GM23338 (cell line): ENCODE measurements around the gene THEM5. TPM values are rescaled to one million over a fixed set of nuclear protein-coding genes. Genes with fewer than 3 reads are reported as not detected.

Source experiments
- ATAC-seq: fragments of 200-7000 bp; cut with Tn5 transposase; 3 replicates; pipeline ENCODE4 v1.9.1; 2020
- DNase-seq: peaks from one replicate; pipeline ENCODE4 v3.0.0-alpha.2; 2015; ENCODE audit warnings: low spot score
- H2AFZ ChIP-seq: fragments of 200-600 bp; sonication (generic); 2 replicates; pipeline ENCODE4 v1.8.0; 2016; ENCODE audit warnings: antibody characterized with exemption, mild to moderate bottlenecking, moderate library complexity
- H3F3A ChIP-seq: fragments of 200-600 bp; sonication (generic); replicated peaks from 2 replicates; pipeline ENCODE4 v1.8.0; 2017; ENCODE audit warnings: antibody characterized with exemption, mixed run types, low read depth
- H3K27ac ChIP-seq: fragments of 200-600 bp; sonication (generic); 2 replicates; pipeline ENCODE4 v1.6.1; 2016; ENCODE audit warnings: low read depth
- H3K27me3 ChIP-seq: fragments of 200-600 bp; sonication (generic); 2 replicates; pipeline ENCODE4 v1.8.0; 2016; ENCODE audit warnings: mild to moderate bottlenecking, mixed run types, moderate library complexity; ENCODE audit not compliant: insufficient read depth
- H3K36me3 ChIP-seq: fragments of 200-600 bp; sonication (generic); 2 replicates; pipeline ENCODE4 v1.8.0; 2016; ENCODE audit warnings: mild to moderate bottlenecking; ENCODE audit not compliant: insufficient read depth
- H3K4me1 ChIP-seq: fragments of 200-600 bp; sonication (generic); 2 replicates; pipeline ENCODE4 v1.8.0; 2016; ENCODE audit warnings: mild to moderate bottlenecking, moderate library complexity; ENCODE audit not compliant: insufficient read depth
- H3K4me2 ChIP-seq: fragments of 200-600 bp; sonication (generic); 2 replicates; pipeline ENCODE4 v1.7.1; 2017; ENCODE audit warnings: mixed run types
- H3K4me3 ChIP-seq: fragments of 200-600 bp; sonication (generic); 2 replicates; pipeline ENCODE4 v1.6.1; 2016; ENCODE audit warnings: mixed run types
- H3K79me2 ChIP-seq: fragments of 200-600 bp; sonication (generic); replicated peaks from 2 replicates; pipeline ENCODE4 v1.8.0; 2017; ENCODE audit warnings: mild to moderate bottlenecking; ENCODE audit not compliant: insufficient read depth
- H3K9me2 ChIP-seq: fragments of 200-600 bp; sonication (generic); 2 replicates; pipeline ENCODE4 v1.8.0; 2017; ENCODE audit not compliant: insufficient read depth
- H4K20me1 ChIP-seq: fragments of 200-600 bp; sonication (generic); replicated peaks from 2 replicates; pipeline ENCODE4 v1.8.0; 2017; ENCODE audit warnings: mild to moderate bottlenecking; ENCODE audit not compliant: insufficient read depth
- H3K27ac Mint-ChIP-seq: 2 replicates; pipeline ENCODE4 v1.8.0; 2020; ENCODE audit warnings: inconsistent platforms, mild to moderate bottlenecking, moderate library complexity, mixed read lengths
- H3K27me3 Mint-ChIP-seq: 3 replicates; pipeline ENCODE4 v1.8.0; 2022; ENCODE audit warnings: low read depth, mild to moderate bottlenecking, moderate library complexity, mixed read lengths, inconsistent platforms; ENCODE audit not compliant: insufficient read depth, poor library complexity
- H3K36me3 Mint-ChIP-seq: 3 replicates; pipeline ENCODE4 v1.8.0; 2021; ENCODE audit warnings: low read depth, mild to moderate bottlenecking, inconsistent platforms, moderate library complexity, mixed read lengths
- H3K4me1 Mint-ChIP-seq: 3 replicates; pipeline ENCODE4 v1.8.0; 2020; ENCODE audit warnings: mild to moderate bottlenecking, inconsistent platforms, mixed read lengths
- H3K4me3 Mint-ChIP-seq: 3 replicates; pipeline ENCODE4 v1.8.0; 2021; ENCODE audit warnings: moderate library complexity, mild to moderate bottlenecking, inconsistent platforms, mixed read lengths
- H3K9me3 Mint-ChIP-seq: 3 replicates; pipeline ENCODE4 v1.8.0; 2020; ENCODE audit warnings: moderate library complexity, mild to moderate bottlenecking, inconsistent platforms, mixed read lengths
- CREB1 ChIP-seq: fragments of 250-450 bp; sonication (Bioruptor Pico); IDR thresholded peaks from 2 replicates; pipeline ENCODE4 v1.5.0; 2020; ENCODE audit warnings: low read depth, mild to moderate bottlenecking, moderate library complexity
- ETS1 ChIP-seq: IDR thresholded peaks from 2 replicates; pipeline ENCODE4 v1.6.1; 2016; ENCODE audit warnings: antibody characterized with exemption
- EZH2 ChIP-seq: fragments of 200-600 bp; sonication (generic); IDR thresholded peaks from one replicate; pipeline ENCODE4 v1.8.0; 2017; ENCODE audit warnings: antibody characterized with exemption, mild to moderate bottlenecking, low read depth; ENCODE audit not compliant: unreplicated experiment
- EZH2phosphoT487 ChIP-seq: fragments of 200-600 bp; sonication (generic); IDR thresholded peaks from one replicate; pipeline ENCODE4 v1.8.1; 2018; ENCODE audit warnings: antibody characterized with exemption; ENCODE audit not compliant: unreplicated experiment
- JUNB ChIP-seq: IDR thresholded peaks from one replicate; pipeline ENCODE4 v1.6.1; 2016; ENCODE audit warnings: antibody characterized with exemption; ENCODE audit not compliant: unreplicated experiment
- NANOG ChIP-seq: IDR thresholded peaks from 2 replicates; pipeline ENCODE4 v1.6.1; 2016; ENCODE audit warnings: antibody characterized with exemption, borderline replicate concordance
- POLR2AphosphoS5 ChIP-seq: IDR thresholded peaks from 2 replicates; pipeline ENCODE4 v1.6.1; 2016; ENCODE audit warnings: antibody characterized with exemption, low read depth
- STAT1 ChIP-seq: IDR thresholded peaks from one replicate; pipeline ENCODE4 v1.6.1; 2016; ENCODE audit warnings: antibody characterized with exemption; ENCODE audit not compliant: unreplicated experiment
- ZNF114 ChIP-seq: fragments of 250-450 bp; sonication (Bioruptor Pico); IDR thresholded peaks from 2 replicates; pipeline ENCODE4 v1.5.0; 2020; ENCODE audit warnings: mild to moderate bottlenecking, moderate library complexity
- ZNF331 ChIP-seq: fragments of 250-450 bp; sonication (Bioruptor Pico); IDR thresholded peaks from 2 replicates; pipeline ENCODE4 v1.5.0; 2020; ENCODE audit warnings: low read depth, mild to moderate bottlenecking, moderate library complexity
- polyA plus RNA-seq: library from polyadenylated mRNA; unstranded; fragments of >200 nt; fragmentation: Nextera tagmentation; extraction: Ambion mirVana; gene quantifications from 2 replicates; pipeline ENCODE4 v1.2.1, GENCODE V29; 2016
- total RNA-seq: library from RNA; depleted of rRNA; stranded (reverse); fragments of >200 nt; shearing (Covaris generic); gene quantifications from 2 replicates; pipeline ENCODE4 v1.2.3, GENCODE V29; 2014
- TF ChIP-seq, protein P1 (sequence below): fragments of 250-450 bp; sonication (Bioruptor Pico); IDR thresholded peaks from 2 replicates; pipeline ENCODE4 v1.5.0; 2020; ENCODE audit warnings: mild to moderate bottlenecking, moderate library complexity
- TF ChIP-seq, protein P2 (sequence below): IDR thresholded peaks from one replicate; pipeline ENCODE4 v1.6.1; 2018; ENCODE audit warnings: antibody characterized with exemption; ENCODE audit not compliant: unreplicated experiment
- TF ChIP-seq, protein P3 (sequence below), 2 experiments: fragments of 200-600 bp in 1 of 2; sonication (generic) in 1 of 2; conservative IDR thresholded peaks; 2 replicates each; pipeline versions ENCODE4 v1.5.1 to v1.6.1; 2016 to 2017; ENCODE audit warnings: antibody characterized with exemption in 2 of 2, low read depth in 2 of 2, mild to moderate bottlenecking in 2 of 2, moderate library complexity in 1 of 2

The THEM5 gene
- total and polyA plus RNA-seq, 2 experiments from 2014 or later, result not detected

GRCh38 chr1:151819976-151820623 lies 33.4 kb downstream of the THEM5 start:
- Mint-ChIP-seq H3K4me1 (peaks cover 9% of the 10 kb centered on the region), H3K9me3 (no peaks in the 10 kb centered on the region), H3K27ac (no peak overlapping the region; the same call in 1 of the 2 replicates), H3K27me3 (peaks cover 23% of the 10 kb centered on the region), H3K4me3 (no peak overlapping the region), H3K36me3 (no peaks in the 10 kb centered on the region)
- Histone ChIP-seq H4K20me1 (no peaks in the 10 kb centered on the region), H2AFZ (no peak overlapping the region), H3K4me2 (no peak overlapping the region), H3K36me3 (no peaks in the 10 kb centered on the region), H3K4me3 (no peak overlapping the region), H3K27ac (no peak overlapping the region), H3K27me3 (no peaks in the 10 kb centered on the region), H3K9me2 (no peaks in the 10 kb centered on the region), H3K4me1 (no peaks in the 10 kb centered on the region), H3K79me2 (no peaks in the 10 kb centered on the region), H3F3A (no peaks in the 10 kb centered on the region)
- DNase-seq (no peak), ATAC-seq (no peak)
- TF ChIP-seq CREB1 (CRISPR knock-in tag), result no peak
- TF ChIP-seq, protein P1, sequence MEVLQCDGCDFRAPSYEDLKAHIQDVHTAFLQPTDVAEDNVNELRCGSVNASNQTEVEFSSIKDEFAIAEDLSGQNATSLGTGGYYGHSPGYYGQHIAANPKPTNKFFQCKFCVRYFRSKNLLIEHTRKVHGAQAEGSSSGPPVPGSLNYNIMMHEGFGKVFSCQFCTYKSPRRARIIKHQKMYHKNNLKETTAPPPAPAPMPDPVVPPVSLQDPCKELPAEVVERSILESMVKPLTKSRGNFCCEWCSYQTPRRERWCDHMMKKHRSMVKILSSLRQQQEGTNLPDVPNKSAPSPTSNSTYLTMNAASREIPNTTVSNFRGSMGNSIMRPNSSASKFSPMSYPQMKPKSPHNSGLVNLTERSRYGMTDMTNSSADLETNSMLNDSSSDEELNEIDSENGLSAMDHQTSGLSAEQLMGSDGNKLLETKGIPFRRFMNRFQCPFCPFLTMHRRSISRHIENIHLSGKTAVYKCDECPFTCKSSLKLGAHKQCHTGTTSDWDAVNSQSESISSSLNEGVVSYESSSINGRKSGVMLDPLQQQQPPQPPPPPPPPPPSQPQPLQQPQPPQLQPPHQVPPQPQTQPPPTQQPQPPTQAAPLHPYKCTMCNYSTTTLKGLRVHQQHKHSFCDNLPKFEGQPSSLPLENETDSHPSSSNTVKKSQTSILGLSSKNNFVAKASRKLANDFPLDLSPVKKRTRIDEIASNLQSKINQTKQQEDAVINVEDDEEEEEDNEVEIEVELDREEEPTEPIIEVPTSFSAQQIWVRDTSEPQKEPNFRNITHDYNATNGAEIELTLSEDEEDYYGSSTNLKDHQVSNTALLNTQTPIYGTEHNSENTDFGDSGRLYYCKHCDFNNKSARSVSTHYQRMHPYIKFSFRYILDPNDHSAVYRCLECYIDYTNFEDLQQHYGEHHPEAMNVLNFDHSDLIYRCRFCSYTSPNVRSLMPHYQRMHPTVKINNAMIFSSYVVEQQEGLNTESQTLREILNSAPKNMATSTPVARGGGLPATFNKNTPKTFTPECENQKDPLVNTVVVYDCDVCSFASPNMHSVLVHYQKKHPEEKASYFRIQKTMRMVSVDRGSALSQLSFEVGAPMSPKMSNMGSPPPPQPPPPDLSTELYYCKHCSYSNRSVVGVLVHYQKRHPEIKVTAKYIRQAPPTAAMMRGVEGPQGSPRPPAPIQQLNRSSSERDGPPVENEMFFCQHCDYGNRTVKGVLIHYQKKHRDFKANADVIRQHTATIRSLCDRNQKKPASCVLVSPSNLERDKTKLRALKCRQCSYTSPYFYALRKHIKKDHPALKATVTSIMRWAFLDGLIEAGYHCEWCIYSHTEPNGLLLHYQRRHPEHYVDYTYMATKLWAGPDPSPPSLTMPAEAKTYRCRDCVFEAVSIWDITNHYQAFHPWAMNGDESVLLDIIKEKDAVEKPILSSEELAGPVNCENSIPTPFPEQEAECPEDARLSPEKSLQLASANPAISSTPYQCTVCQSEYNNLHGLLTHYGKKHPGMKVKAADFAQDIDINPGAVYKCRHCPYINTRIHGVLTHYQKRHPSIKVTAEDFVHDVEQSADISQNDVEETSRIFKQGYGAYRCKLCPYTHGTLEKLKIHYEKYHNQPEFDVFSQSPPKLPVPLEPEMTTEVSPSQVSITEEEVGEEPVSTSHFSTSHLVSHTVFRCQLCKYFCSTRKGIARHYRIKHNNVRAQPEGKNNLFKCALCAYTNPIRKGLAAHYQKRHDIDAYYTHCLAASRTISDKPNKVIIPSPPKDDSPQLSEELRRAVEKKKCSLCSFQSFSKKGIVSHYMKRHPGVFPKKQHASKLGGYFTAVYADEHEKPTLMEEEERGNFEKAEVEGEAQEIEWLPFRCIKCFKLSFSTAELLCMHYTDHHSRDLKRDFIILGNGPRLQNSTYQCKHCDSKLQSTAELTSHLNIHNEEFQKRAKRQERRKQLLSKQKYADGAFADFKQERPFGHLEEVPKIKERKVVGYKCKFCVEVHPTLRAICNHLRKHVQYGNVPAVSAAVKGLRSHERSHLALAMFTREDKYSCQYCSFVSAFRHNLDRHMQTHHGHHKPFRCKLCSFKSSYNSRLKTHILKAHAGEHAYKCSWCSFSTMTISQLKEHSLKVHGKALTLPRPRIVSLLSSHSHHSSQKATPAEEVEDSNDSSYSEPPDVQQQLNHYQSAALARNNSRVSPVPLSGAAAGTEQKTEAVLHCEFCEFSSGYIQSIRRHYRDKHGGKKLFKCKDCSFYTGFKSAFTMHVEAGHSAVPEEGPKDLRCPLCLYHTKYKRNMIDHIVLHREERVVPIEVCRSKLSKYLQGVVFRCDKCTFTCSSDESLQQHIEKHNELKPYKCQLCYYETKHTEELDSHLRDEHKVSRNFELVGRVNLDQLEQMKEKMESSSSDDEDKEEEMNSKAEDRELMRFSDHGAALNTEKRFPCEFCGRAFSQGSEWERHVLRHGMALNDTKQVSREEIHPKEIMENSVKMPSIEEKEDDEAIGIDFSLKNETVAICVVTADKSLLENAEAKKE (CRISPR knock-in tag), result no peak
- no peak for TF ChIP-seq ZNF331
- TF ChIP-seq ZNF114 (CRISPR knock-in tag), result no peak
- TF ChIP-seq EZH2phosphoT487, result no peak
- TF ChIP-seq NANOG, result no peak
- TF ChIP-seq ETS1, result no peak
- TF ChIP-seq, protein P2, sequence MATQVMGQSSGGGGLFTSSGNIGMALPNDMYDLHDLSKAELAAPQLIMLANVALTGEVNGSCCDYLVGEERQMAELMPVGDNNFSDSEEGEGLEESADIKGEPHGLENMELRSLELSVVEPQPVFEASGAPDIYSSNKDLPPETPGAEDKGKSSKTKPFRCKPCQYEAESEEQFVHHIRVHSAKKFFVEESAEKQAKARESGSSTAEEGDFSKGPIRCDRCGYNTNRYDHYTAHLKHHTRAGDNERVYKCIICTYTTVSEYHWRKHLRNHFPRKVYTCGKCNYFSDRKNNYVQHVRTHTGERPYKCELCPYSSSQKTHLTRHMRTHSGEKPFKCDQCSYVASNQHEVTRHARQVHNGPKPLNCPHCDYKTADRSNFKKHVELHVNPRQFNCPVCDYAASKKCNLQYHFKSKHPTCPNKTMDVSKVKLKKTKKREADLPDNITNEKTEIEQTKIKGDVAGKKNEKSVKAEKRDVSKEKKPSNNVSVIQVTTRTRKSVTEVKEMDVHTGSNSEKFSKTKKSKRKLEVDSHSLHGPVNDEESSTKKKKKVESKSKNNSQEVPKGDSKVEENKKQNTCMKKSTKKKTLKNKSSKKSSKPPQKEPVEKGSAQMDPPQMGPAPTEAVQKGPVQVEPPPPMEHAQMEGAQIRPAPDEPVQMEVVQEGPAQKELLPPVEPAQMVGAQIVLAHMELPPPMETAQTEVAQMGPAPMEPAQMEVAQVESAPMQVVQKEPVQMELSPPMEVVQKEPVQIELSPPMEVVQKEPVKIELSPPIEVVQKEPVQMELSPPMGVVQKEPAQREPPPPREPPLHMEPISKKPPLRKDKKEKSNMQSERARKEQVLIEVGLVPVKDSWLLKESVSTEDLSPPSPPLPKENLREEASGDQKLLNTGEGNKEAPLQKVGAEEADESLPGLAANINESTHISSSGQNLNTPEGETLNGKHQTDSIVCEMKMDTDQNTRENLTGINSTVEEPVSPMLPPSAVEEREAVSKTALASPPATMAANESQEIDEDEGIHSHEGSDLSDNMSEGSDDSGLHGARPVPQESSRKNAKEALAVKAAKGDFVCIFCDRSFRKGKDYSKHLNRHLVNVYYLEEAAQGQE, result no peak
- TF ChIP-seq STAT1, result no peak
- TF ChIP-seq JUNB, result no peak
- TF ChIP-seq POLR2AphosphoS5, result no peak
- TF ChIP-seq, protein P3, sequence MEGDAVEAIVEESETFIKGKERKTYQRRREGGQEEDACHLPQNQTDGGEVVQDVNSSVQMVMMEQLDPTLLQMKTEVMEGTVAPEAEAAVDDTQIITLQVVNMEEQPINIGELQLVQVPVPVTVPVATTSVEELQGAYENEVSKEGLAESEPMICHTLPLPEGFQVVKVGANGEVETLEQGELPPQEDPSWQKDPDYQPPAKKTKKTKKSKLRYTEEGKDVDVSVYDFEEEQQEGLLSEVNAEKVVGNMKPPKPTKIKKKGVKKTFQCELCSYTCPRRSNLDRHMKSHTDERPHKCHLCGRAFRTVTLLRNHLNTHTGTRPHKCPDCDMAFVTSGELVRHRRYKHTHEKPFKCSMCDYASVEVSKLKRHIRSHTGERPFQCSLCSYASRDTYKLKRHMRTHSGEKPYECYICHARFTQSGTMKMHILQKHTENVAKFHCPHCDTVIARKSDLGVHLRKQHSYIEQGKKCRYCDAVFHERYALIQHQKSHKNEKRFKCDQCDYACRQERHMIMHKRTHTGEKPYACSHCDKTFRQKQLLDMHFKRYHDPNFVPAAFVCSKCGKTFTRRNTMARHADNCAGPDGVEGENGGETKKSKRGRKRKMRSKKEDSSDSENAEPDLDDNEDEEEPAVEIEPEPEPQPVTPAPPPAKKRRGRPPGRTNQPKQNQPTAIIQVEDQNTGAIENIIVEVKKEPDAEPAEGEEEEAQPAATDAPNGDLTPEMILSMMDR (conservative IDR thresholded peaks at IDR 0.05; ENCODE audit: low read depth in 2 of 2), result no peak
- no peak for TF ChIP-seq EZH2
